ENCODE data around the gene KRT32.

- TF ChIP-seq CTCF (IDR thresholded peaks at IDR 0.05; ENCODE audit: low read depth, low read length, poor library complexity, severe bottlenecking) (no peak), EZH2phosphoT487 (IDR thresholded peaks at IDR 0.05; ENCODE audit: borderline replicate concordance, low read length) (no peak)
Measured at GRCh38 chr17:41486316-41486715, 19.1 kb upstream of the KRT32 start.
